Measurements from ENCODE around the gene APOL1.
"Not testable (repeated sequence)": the region's sequence is repeated elsewhere in the genome, so short reads cannot be mapped to it uniquely, and the experiment has no call there.

Gene APOL1

DNA sequence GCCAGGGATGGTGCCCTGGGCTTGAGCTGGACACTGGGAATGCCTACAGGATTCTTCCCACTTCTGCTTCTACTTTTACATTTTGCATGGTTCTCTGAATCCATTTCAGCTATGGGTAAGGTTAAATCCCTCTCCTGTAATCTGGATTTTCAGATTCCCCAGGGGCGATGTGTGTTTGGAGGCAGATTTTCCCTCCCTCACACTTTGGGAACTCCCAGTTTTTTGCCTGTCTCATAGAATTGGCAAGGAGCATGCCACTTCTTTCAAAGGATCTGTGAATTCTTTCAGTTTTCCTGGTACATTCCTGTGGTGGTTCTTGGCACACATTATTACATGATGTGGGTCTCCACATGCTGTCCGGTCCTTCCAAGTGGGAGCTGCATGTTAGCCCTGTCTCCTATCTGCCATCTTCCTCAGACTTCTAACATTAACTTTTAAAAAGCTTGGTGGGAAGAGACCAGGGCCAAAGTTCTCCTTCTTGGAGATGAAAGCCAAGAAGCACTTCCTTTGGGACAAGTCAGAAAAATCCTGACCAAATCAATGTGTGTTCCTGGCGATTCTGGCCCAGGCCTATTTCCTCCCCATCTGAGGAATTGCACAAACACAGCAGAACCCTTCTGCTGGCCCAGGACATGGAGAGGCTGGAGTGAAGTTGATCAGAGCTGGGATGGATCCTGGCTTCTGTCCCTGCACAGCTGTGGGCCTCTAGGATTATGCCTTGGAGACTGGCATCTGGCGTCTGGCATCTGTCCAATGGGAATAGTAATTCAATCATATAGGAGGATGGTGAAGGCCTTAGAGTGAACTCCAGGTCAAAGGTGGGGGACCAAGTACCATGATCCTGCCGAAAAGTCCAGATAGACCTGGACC is 8.2 kb upstream of the APOL1 start:
- DNase-seq (ENCODE audit: low read depth), result no peak

DNA sequence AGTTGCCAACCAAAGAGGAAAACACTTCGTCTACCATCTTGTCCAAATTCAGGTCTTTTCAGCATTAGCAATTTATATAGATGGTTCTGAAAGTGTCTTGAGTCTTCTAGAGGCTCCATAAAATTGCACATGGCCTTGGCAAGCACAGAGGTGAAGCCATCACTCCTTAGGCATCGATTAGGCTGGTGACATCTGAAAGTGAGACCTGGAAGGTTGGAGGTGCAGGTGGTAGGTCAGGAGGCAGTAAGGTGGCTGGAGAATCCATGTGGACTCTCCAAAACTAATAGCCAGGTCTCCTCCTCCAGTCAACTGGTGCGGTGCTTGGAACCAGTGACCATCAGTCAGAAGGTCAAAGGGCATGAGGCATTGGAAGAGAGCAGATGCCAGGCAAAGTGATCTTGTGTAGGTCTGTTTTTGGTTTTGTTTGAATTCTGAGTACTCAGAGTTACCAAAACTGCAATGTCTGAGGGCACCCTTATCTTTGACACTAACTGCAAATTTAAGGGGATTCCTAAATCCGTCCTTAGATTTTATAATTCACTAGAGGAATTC is 7.1 kb upstream of the APOL1 start:
- DNase-seq (ENCODE audit: low read depth), result no peak

DNA sequence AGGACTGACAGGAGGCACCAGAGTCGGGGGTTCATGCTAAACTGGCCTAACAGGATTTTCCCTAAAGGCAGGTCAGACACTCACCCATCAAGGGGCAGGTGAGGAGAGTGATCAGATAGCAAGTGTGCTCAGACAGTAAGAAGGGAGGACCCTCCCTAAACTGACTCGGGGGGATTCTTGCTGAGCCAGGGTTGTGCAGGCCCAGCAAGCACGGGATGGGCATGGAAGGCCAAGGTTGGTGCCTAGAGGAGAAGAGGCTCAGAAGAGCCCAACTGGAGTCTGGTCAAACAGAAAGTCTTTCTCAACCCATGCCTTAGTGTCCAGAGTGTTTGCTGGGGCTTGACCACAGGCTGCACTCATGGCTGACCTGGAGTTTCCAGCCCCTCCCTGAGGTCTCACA is 6.2 kb upstream of the APOL1 start:
- no peak for DNase-seq (ENCODE audit: low read depth)

DNA sequence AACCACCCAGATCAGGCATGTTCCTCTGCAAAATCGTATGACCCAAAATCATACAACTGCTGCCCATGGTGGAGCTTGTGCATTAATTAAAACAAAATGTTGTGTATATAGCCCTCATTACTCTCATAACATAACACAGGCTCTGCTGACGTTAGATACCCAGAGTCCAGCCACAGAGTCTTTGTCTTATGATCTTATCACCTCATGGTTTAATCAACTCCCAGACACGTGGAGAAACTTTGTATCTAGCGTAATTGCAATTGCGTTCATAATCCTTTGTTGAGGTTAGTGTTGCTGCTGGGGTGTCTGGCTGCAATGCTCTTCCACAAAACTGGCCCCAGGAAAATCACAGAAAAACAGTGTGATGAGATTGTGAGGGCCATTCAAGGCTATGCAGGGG is 5.0 kb upstream of the APOL1 start:
- DNase-seq (ENCODE audit: low read depth), result no peak

DNA sequence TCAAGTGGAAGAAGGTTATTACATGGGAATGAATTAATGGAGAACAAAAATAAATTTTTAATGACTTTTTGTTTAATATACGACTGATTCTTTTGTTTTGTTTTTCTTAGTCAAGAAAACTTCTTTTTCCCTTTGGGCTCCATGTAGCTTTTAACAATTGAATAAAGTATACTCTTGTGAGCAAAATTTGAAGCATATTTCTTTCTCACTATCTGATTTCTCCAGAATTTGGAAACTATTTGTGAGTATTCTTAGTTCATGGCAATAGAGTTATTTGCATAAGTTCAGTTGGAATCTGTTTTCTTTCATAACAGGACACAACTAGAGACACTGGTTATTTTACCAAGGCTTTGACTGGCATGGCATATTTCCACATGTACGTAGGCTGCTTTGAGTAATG is 3.8 kb upstream of the APOL1 start:
- DNase-seq (ENCODE audit: low read depth), result no peak

DNA sequence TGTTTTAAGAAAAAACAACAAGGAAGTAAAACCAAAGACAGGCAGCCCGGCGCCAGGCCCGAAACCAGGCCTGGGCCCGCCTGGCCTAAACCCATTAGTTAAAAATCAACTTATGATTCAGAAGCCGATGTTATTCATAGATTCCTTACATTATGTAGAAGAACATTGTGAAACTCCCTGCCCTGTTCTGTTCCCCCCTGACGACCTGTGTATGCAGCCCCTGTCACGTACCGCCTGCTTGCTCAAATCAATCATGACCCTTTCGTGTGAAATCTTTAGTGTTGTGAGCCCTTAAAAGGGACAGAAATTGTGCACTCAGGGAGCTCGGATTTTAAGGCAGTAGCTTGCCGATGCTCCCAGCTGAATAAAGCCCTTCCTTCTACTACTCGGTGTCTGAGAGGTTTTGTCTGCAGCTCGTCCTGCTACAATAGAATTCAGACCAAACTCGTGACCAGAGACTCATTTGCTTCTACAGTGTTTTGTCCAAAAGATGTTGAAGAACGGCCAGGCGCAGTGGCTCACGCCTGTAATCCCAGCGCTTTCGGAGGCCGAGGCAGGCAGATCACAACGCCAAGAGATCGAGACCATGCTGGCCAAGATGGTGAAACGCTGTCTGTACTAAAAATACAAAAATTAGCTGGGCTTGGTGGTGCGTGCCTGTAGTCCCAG is 2.5 kb upstream of the APOL1 start:
- DNase-seq (ENCODE audit: low read depth), result not testable (repeated sequence)

DNA sequence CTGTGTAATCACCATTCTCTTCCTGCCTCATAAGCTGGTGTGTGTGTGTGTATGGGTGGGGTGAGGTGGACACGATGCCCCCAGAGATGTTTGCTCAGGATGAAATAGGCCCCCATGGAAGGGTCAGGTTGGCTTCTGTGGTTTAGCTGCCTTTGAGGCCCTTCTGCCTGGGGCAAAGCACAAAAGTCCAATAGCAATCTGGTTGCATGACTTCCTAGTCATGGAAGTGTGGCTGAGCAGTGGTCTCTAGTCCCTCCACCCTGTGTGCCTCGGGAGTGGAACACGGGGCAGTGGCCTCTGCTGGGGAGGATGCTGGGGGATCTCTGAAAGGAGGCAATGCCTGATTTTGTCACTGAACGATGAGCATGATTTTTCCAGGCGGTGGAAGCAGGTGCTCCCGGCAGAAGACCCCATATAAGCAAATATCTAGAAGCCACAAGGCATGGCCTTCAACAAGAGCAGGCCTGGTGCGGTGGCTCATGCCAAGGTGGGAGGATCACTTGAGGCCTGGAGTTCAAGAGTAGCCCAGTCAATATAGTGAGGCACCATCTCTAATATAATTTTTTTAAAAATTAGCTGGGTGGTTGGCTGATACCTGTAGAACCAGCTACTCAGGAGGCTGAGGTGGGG is 839 bp upstream of the APOL1 start:
- DNase-seq (ENCODE audit: low read depth), result not testable (repeated sequence)

DNA sequence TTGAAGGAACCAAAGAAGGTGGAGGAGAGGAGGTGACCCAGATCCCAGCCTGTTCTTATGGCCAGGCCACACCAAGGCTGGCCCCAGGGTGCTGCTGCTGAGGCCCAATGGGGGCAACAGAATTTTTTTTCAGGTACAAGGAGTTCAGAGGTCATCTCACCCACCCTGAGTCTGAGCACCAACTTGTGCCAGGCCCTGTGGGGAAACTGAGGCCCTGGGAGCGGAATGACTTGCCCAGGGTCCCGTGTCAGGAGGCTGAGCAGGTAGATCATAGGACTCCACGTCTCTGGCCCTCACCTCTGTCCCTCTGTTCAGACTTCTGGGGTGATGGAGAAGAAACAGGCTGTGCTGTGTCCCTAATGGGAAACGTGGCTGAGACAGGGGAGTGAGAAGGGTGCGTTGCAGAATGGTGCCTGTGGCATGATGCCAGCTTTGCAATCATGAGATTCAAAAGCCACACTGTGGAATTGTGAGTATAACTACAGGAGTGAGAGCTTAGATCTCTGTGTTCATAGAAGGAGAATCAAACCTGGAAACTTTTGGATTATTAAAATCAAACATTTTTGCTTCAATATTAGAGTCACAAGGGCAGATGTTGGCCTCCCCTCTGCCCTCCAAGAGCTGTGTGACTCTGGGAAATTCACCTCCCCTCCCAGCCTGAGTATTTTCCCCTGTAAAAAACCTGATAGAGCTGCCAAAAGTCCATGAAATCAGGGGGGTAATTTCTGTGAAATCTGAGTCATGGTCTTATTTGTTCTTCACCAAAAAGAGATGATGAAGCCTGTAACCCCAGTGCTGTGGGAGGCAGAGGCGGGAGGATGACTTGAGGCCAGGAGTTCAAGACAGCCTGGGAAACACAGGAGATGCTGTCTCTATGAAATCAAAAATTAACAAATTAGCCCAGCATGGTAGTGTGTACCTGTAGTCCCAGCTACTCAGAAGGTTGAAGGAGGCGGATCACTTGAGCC is 874 bp downstream of the APOL1 start:
- DNase-seq (ENCODE audit: low read depth), result no peak

DNA sequence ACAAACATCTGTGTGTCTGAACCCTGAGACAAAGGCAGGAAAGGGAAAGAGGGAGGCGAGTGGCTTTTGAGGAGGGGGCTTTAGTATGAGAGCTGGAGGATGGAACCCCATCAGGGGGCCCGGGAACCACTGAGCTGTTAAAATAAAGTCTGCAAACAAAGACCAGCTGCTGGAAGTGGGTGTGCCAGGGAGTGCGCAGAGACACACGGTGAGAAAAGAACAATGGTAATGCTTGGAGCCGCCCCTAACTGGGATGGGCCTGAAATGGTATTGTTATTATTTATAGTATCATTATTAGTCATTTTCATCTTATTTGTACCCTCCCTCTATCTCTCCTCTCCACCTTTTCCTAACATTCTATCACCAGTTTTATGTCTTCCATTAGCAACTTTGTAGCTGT is 2.6 kb downstream of the APOL1 start:
- DNase-seq (ENCODE audit: low read depth), result not testable (repeated sequence)

DNA sequence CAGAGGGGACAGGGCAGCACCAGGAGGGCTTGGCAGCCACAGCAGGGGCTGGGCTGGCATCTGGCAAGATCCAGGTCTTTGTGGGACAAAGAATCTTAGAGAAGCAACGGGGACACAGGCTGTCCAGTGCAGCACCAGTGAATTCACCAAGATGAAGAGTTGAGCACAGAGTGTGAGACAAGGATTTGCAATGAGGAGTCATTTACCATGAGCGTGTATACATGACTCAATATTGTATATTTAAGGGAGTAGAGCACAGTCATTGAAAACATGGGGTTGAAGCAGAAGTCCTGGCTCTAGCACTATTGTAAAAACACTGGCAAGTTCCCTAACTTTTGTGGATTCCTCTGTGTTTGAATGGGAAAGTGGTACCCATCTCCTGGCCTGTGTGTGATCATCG is 3.5 kb downstream of the APOL1 start:
- no peak for DNase-seq (ENCODE audit: low read depth)

DNA sequence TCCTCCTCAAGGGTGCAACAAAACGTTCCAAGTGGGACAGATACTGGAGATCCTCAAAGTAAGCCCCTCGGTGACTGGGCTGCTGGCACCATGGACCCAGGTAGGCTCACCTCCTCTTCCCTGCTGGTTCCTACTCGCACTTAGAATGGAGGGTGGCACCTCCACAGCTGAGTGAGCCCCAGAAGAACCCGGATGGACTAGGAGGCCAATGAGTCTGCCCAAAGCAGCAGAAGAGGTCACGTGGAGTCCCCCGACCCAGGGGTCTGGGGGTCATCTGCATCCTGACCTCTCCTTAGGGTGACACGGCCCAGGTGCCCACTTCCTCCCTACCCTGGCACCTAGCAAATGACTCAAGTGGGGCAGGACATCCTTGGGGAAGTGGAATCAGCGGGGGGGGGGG is 4.4 kb downstream of the APOL1 start:
- DNase-seq (ENCODE audit: low read depth), result no peak

DNA sequence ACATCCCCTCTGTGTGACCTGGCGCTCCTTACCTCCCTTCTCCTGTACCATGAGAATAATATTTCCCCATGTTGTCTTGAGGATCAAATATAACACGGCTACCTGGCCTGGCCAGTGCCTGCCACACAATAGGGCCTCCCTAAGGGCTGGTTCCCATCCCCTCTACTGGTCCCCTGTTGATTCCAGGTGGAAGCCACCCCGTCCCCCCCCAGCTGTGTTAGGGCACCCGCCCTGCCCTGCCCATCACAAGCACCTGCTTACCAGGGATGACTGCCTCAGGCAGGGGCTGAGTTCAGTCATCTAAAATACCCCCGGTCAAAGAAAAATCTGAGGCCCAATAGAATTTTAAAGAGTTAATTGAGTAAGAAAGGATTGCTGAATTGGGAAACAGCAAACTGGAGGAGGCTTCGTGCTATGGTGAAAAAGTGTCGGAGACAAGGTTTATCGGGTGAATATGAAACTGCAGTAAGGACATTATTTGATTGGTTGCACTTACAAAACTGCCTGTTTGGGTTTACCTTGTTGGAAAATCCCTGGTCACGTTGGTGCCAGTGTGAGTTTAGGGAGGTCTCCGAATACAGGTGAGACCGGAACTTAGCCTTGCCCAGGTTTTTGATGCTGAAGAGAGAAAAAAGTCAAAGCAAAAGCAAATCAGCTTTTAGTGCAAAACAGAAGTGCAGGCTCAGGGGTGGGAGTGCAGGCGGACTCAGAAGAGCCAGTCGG is 5.2 kb downstream of the APOL1 start:
- DNase-seq (ENCODE audit: low read depth), result no peak

DNA sequence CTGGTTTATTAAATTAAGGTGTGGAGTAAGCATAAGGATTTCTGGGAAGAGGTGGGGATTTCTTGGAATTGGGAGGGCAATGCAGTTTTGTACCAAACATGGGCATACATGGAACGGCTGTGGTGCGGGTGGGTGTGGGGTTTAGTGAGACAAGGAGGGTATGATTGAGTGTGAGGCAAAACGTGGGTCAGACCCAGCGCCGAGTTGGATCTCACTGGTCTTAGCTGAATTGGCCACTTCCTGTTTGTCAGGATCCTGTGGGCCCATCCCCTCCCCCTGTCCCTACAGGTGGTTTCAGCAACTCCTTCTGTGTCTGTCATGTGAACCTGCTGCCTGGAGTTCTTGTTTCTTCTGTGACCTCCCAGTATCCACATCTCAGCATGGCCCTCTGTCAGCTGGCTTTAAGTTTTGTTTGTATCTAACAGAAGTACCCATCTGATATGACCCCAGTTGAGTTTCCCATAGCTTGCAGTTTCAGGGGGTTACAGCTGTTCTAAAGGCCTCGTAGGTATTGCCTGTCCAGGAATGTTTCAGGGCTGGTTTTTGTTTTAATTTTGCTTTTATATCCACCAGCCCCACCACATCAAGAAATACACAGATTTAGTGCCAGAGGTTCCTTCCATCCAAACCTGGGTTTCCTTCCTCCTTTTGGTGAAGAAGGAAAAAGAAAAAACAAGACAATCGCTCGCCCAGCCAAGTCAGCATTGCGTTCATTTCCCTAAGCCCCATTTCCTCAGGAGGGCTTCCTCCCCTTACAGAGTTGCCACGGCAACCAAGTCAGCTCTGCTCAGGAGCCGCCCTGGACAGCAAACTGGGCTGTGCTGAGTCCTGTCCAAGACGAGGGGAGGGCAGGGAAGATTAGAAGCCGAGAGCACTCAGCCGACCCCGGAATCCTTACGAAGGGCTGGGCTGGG is 6.0 kb downstream of the APOL1 start:
- no peak for DNase-seq (ENCODE audit: low read depth)

DNA sequence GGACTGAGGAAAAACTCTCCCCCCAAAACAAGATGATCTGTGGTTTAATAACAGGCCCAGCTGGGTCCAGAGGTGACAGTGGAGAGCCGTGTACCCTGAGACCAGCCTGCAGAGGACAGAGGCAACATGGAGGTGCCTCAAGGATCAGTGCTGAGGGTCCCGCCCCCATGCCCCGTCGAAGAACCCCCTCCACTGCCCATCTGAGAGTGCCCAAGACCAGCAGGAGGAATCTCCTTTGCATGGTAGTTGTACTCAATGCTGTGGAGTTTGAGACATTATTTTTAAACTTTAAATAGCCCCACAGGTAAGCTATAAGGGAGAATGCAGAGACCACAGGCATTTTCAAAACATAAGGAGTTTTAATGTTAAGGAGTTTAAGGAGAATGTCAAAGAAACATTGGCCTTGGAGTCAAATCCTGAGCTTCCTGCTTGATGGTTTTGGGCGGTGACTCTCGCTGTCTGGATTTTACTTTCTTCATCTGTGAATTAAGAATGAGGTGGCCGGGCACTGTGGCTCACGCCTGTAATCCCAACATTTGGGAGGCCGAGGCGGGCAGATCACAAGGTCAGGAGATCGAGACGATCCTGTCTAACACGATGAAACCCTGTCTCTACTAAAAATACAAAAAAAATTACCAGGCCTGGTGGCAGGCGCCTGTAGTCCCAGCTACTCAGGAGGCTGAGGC is 6.8 kb downstream of the APOL1 start:
- DNase-seq (ENCODE audit: low read depth), result no peak

DNA sequence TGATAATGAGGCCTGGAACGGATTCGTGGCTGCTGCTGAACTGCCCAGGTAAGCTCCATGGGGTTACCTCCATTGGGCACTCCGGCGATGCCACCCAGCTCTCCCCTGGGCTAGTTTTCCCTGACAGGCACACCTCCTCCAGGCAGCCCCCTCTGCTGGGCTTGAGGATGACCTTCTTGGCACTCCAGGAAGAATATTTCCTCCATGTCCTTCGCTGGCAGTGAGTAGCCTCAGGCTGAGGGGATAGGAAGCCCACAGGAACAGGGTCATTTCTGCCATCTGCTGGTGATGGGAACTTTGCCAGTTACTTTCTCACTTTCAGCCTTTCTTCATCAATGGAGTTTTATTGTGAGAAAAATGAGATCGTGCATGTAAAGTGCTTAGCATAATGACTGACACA is 8.7 kb downstream of the APOL1 start:
- not testable (repeated sequence) for DNase-seq (ENCODE audit: low read depth)

DNA sequence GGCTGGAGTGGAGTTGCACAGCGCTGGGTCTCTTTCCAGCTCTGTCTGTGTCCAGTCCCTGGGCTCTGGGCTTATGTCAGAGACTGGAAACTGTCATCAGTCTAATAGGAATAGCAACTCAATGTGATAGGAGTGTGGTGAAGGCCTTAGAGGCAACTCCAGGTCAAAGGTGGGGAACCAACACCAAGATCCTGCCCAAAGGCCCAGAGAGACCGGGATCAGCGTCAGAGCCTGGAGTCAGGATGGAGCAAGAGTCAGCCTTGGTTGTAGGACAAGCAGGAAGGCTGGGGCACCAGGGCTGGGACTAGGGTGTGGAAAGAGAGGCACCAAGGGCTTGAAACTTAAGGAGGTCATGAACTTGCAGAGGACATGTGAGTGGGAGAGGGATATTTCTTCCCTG is 9.4 kb downstream of the APOL1 start:
- DNase-seq (ENCODE audit: low read depth), result not testable (repeated sequence)

DNA sequence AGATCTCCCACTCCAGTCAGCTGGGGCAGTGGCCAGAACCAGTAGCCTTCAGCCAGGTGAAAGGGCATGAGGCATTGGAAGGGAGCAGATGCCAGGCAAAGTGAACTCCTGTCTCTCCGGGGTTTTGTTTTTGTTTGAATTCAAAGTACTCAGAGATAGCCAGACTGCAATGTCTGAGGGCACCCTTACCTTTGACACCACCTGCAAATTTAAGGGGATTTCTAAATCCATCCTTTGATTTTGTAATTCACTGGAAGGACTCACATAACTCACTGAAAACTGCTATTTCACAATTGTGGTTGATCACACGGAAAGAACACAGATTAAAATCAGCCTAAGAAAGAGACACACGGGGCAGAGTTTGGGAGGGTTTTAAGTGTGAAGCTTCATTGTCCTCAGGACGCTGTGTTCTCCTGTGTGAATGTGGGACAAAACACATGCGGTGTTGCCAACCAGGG is 10.3 kb downstream of the APOL1 start:
- DNase-seq (ENCODE audit: low read depth), result not testable (repeated sequence)

DNA sequence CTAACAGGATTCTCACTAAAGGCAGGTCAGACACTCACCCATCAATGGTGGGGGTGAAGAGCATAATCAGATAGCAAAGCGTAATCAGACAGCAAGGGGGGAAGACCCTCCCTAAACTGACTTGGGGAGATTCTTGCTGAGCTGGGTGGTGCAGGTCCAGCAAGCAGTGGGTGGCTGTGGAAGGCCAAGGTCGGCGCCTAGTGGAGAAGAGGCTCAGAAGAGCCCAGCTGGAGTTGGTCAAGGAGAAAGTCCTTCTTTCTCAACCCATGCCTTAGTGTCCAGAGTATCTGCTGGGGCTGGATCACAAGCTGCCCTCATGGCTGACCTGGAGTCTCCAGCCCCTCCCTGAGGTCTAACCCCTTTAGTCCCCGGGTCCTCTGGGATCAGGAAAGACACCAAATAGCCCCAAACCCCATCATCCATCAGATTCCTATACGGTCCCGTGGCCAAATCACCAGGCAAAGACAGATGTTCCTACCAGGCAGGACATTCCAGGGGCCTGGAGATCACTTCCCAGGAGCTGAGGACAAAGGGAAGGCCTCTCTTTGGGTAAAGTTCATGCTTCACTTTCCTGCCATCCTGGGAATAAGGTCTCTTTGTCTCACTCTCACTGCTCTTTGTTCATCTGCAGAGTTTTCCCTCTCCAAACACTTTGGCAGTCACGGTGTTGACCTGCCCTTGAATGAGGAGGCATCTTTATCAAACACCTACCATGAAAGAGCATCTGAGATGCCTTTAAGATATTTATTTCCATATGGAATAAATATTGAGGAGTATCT is 11.1 kb downstream of the APOL1 start:
- DNase-seq (ENCODE audit: low read depth), result not testable (repeated sequence)

Data from stimulated activated CD8-positive, alpha-beta memory T cell treated with anti-CD3 and anti-CD28 coated beads, Interleukin-15, amount 100 ng/mL, for 1 hour (primary cell).